Suppressor macrophage treated with lipopolysaccharide for 4 hours (primary cell): ENCODE data around the gene DIRAS3.
"Not testable (repeated sequence)": the region's sequence is repeated elsewhere in the genome, so short reads cannot be mapped to it uniquely, and the experiment has no call there.

ENCODE experiments used
- DNase-seq: peaks from one replicate; pipeline ENCODE4 v3.0.0-alpha.2; 2020

Gene DIRAS3, protein sequence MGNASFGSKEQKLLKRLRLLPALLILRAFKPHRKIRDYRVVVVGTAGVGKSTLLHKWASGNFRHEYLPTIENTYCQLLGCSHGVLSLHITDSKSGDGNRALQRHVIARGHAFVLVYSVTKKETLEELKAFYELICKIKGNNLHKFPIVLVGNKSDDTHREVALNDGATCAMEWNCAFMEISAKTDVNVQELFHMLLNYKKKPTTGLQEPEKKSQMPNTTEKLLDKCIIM

DNA sequence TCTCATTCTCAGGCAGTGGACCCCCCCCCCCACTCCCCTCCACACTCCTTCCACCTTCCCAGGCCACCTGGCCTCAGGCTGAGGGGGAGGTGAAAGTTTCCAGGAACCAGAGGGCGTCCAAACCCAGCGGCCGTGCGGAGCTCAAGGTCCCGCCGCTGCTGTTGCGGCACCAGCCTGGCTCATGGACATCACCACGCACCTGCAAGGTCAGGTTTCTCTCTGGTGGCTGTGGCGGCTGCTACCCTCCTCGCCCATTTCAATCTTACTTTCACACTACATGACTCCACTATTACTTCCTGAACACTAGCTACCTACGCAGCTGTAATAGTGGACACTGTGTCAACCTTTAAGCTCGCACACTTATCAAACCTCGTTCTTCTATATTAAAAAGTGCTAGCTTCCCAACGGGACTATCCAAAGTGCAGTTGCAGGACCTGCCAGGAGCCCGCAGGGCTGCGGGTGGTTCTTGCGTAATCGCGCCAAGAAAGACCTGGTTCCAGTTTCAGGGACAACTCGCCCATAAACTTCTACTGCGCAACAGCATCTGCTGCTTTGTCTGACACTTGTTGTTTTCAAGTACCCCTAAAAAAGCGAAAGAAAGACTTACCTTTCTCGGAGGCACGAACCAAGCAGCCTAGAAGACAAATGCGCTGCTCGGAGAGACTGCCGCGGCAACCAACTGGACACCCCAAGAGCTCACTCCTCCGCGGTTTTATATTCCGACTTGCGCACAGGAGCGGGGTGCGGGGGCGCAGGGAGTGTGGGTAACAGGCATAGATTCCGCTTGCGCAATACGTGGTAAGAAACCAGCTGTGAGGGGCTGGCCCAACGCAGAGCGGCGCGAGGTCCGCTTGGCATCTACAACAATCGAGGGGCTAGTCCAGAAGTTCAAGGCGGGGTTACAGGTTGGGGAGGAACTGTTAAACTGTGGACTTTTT lies at the start of gene DIRAS3:
TSS of gene DIRAS3 (minus strand) at position 687 of the 938 bp plus-strand sequence. CDS start 3,330 bp downstream, outside the sequence.
- peak; percentile 1 for DNase-seq

DNA sequence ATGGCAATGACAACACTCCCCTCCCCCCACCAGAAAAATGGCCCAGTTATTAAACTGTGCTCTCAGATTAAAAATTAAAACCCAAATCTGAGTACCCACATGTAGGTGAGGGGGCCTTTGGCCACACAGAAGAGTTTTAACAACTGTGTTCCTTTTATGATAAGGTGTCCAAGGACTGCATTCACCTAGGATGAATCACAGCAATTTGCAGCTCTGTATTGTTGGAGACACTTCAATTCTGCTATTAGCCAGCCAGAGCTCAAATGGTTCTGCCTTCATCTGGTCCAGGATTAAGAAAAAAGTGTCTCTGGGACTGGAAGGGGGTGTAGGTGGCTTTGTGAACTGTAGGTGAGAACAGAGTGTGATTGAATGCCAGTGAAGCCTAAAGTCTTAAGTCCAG lies 43.3 kb upstream of the DIRAS3 start:
- DNase-seq = no peak

DNA sequence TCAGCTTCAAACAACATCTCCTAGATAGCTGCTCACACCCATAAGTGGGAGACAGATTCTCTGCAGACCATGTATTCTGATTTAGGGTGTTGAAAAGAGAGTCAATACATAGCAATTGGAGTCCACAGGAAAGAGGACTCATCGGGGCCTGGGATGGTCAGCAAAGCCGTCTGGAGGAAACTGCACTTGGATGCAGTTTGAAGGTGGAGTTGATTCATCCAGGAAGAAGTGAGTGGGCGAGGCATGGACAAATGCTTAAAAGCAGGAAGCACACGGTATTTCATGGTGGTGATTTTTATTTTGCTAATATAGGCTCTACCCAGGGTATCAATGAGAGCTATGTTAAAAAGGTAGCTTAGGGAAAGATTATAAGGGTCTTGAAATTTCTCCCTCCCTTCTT lies 36.8 kb upstream of the DIRAS3 start:
- no peak for DNase-seq

DNA sequence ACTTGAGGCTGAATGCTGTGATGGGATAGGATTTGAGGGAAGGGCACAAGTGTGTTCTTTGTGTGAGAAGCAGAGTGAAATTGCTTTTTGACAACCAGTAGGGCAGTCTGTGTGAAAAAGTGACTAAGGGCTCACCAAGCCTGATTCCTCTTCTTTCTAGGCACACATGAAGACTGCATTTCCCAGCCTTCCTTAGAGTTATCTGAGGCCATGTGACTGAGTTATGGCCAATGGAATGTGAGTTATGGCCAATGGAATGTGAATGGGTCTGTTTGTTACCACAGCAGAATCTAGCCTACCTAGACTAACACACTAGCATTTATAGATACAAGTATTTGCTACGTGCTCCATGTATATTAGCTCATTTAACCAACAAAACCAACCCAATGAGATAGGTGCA lies 35.3 kb upstream of the DIRAS3 start:
- DNase-seq = no peak

DNA sequence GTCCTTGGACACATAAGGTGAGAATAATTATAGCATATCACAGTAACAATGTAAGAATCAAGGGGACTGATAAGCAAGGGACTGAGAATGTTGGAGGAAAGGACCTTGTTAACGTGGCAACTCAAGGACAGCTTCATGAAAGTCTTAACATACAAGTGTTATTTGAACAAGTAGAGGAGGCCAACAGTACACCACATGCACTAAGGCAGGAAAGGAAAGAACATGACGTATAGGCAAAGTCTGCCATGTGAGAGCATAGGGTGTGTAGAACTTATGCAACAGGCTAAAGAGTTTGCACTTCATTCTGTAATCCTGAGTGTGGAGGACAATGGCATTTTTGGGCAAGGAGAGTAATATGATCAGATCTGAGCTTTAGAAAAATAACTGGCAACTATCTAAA lies 33.3 kb upstream of the DIRAS3 start:
- no peak for DNase-seq

DNA sequence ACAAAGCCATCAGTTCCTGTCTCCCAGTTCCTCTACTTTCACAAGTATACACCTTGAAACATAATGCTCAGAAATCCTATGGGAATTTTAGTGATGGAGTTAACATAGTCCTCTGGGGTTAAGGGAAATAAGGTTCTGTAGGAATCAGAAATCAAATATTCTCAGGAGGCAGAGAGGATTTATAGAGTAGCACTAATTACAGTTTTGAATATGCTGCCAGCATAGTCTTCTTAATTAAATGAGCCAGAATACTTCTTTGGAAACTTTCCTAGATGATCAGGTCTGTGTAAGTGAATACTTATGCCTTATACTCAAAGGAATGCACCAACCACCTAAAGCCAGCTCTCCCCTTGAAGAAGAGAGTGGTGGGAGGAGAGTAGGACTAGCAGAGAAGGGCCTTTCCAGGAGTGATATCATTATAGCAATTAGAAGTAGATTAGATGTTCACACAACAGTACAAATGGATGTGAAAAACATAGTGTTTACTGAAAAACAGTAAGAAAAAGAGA lies 31.4 kb upstream of the DIRAS3 start:
- no peak for DNase-seq

DNA sequence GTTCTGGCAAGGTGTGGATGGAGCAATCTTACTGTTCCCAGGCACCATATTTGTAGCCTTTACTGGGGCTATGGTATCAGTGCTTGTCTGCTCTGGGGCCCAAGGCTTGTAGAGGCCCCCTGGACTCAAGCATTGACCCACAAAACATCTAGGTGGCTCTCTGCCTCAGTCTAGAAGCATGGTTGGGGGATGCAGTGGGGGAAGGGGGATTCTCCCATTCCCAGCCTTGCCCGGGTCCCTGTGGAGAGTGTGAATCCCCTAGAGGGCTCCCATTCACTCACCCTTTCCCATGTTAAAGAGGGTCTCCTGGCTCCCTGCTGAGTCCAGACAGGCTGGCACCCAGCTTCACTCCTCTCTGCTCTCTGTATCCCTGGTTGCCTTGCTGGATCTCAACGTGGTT lies 28.2 kb upstream of the DIRAS3 start:
- no peak for DNase-seq

DNA sequence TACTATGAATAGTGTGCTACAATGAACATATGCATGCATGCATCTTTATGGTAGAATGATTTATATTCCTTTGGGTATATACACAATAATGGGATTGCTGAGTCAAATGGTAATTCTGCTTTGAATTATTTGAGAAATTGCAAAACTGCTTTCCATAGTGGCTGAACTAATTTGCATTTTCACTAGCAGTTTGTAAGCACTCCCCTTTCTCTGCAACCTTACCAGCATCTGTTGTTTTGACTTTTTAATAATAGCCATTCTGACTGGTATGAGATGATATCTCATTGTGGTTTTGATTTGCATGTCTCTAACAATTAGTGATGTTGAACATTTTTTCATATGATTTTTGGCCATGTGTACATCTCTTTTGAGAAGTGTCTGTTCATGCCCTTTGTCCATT lies 24.0 kb upstream of the DIRAS3 start:
- no peak for DNase-seq

DNA sequence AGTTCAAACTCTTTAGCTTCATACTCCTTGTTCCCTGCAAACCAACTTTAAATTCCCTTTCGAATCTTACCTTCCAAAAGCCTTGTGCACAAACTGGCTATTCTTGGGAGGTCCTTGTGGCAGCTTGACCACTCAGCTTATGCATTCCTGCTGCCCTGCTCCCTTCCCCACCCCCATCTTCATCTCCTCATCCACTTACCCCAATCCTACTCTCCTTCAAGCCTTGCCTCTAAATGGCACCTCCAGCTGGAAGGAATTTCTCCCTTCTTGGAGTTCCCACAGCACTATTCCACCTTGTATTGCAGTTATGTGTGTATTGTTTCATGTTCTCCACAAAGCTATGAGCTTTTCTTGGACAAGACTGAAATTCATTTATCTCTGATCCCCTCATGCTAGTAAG lies 15.3 kb upstream of the DIRAS3 start:
- no peak for DNase-seq

DNA sequence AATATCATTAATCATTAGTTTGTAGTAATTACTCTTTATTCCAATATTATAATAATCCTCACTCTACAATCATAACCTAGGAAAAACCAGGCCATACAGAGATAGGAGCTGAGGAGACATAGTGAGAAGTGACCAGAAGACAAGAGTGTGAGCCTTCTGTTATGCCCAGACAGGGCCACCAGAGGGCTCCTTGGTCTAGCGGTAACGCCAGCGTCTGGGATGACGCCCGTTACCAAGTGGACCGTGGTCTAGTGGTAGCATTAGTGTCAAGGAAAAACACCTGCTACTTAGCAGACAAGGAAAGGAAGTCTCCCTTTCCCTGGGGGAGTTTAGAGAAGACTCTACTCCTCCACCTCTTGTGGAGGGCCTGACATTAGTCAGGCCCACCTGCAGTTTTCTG lies 7.6 kb upstream of the DIRAS3 start:
- not testable (repeated sequence) for DNase-seq

DNA sequence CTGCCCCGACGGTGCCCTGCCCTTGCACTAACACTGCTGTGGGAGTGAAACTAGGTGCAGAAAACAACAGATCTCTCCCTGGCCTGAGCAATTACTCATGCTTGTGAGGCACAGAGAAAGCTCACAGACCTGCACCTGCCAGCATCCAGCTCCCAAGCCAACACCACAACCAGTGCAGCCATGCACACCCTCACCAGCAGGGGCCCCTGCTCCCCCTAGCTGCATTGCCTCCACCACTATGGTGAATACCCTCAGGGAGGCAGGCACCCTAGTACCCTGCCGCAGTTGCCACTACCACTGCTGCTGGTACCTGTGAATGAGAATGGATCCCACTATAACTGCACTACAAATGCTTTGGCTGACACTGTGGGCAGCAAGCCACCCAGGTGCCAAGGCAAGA lies 7.1 kb upstream of the DIRAS3 start:
- no peak for DNase-seq

DNA sequence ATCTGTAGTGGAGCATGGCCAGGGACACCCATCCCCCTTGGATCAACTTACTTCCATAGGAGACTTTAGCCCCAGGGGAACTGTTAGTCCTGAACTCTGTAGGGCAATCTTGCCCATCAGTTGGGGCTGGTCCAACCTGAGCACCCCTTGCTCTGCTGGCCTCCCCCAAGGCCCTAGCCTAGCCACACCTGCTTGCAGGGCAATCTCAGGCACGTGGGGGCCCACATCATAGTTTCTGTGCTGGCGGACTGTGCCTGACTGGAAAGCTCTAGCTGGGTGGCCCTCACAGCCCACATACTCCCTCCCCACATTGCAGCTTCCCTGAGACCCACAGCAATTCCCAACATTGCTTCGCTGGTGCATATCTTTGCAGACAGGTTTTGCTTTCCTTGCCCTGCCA lies 6.6 kb upstream of the DIRAS3 start:
- no peak for DNase-seq

DNA sequence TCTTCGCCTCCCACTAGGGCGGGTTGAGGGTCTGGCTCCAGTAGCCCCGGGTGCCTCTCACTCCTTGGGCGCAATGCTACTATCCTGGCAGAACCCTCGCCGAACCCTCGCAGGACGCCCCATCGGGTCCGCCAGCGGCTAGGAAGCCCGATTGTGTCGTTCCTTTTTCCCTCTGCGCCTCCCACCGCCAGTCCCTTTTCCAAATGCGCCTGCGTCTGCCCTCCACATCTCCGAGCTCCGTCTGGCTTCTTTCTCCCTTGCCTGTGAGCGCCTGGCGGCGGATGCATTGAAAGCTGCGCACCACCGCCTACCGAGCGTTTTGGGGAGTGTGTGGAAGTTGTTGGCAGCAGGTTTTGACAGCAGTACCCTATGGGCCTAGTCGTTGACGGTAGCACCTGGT lies 1.0 kb upstream of the DIRAS3 start:
- no peak for DNase-seq

DNA sequence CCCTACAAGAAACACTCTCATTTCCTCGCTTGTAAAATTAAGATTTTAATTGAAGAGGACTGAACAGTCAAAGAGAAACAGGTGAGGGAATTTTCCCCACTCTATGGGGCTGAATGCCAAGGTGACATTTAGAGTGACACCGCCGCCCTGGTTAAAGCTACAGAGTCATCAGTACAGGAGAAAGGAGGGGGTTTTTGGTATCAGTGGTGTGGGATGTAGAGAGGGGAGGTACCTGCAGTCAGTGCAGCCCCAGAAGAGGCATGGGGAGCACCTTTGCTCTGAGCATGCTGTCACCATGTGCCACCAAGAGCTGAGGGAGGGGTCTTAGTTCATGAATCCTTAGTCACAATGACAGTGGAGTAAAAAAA lies 2.8 kb downstream of the DIRAS3 start:
- DNase-seq = no peak

DNA sequence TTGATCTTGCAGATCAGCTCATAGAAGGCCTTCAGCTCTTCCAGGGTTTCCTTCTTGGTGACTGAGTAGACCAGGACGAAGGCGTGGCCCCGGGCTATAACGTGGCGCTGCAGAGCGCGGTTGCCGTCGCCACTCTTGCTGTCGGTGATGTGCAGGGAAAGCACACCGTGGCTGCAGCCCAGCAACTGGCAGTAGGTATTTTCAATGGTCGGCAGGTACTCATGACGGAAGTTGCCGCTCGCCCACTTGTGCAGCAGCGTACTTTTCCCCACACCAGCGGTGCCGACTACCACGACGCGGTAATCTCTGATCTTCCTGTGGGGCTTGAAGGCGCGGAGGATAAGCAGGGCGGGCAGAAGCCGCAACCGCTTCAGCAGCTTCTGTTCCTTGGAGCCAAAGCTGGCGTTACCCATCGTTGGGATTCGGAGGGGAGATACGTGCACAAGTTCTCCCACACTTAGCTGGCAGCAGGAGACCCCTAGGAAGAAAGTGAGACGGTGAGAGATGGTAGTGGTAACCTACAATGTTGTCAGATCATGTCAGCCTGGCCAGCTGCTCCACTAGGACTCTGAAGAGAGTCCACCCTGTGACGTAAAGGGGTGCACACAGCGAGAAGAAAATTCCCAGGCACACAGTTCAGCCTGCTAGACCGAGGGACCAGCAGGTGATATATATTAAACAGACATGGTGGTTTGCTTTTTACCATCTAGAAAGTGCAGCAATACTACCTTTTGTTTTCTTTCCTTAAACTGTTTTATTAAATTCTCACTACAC lies 3.4 kb downstream of the DIRAS3 start:
- DNase-seq = no peak

DNA sequence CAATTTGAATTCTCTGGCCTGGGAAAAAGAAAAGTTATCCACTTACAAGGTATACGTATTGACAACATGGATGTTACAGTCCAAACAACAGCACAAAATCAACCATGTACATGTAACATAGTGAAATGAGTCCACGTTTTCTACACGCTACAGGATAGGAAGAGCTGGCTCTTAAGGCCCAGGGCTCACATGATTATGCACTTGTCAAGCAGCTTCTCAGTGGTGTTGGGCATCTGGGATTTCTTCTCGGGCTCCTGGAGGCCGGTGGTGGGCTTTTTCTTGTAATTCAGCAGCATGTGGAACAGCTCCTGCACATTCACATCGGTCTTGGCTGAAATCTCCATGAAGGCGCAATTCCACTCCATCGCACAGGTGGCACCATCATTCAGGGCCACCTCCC lies 4.0 kb downstream of the DIRAS3 start:
- no peak for DNase-seq

DNA sequence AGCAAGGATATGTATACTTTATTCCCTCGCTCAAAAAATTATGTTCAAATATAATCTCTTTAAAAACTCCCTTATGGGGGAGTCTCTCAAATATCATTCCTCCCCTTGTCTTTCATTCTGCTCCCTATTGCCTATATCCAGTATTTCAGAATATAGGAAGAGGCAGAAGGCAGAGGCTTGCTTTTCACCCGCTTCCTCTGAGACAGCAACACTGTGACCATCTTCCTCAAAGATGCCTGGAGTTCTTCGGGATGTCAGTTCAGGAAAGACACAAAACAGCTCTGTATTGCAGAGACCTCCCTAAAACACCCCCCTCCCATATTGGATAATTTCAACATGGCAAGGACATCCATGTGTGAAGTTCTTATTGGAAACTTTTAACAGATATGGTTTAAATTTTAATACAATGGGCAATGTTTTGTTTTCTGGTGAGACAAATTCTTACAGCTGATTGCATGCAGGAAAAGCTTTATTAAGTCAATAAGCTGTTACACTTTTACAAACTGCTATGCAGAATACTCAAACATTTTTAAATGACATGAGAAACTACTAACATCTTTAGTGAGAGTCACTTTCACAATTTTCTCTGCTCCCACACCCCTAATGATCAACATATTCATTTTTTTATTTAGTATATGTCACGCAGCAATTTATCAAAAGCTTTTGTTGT lies 4.8 kb downstream of the DIRAS3 start:
- DNase-seq = no peak

DNA sequence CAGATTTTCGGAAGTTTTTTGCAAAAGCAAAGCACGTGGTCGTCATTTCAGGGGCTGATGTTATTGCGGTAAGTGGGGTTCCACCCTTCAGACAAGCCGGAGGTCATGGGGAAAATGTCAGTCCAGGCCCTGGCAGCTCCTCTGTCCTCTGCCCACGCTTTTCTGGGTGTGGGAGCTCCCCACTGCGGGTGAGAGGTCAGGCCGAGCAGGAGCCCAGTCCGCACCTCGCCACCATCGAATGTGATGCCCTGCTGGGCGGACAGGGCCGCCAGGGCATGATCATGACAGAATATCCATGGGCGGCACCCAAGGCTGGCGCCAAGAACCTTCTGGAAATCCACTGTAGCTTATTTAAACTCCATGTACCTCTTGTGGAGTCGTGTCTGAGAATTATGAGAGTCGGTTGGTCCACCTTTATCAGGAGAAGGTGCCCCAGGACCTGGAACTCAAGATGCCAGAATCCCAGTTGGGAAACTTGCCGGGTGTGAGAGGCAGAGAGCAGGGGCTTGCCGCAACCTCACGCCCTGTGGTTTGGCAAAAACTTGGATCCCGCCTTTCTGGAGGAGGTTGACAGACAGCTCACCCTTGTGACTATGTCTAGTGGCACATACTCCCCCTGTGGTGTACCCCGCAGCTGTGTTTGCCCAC lies 6.9 kb downstream of the DIRAS3 start:
- no peak for DNase-seq

DNA sequence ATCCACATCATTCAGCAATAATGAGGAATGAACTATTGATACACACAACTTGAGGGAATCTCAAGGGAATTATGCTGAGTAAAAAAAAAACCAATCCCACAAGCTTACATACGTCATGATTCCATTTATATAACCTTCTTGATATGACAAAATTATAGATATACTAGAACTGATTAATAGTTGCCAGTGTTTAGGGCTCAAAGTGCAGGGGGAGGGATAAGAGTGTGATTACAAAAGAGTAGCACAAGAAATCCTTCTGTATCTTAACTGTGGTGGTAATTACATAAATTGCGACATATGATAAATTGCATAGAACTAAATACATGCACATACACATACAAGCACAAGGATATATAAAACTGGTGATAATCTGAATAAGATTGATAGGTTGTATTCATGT lies 13.5 kb downstream of the DIRAS3 start:
- DNase-seq = no peak

DNA sequence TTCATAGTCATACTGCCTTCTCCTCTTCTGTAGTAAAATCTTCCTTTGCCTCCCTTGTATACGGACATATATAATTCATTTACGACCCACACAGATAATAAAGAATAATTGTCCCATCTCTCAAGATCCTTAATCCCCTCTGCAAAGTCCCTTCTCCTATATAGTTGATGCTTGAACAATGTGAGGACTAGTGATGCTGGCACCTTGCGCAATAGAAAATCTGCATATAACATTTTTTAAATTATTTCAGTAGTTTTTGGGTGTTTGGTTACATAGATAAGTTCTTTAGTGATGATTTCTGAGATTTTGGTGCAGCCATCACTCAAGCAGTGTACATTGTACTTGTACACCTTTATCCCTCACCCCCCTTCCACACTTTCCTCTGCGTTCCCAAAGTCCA lies 21.0 kb downstream of the DIRAS3 start:
- DNase-seq = no peak

DNA sequence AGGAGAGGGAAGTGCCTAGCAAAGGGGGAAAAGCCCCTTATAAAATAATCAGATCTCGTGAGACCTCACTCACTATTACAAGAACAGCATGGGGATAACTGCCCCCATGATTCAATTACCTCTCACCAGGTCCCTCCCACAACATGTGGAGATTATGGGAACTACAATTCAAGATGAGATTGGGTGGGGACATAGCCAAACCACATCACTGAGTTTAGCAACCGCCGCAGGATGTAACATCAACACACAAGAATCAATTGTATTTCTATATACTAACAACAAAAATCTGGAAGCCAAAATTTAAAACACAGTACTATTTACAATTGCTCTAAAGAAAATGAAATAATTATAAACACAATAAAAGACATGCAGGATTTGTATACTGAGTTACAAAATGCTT lies 21.9 kb downstream of the DIRAS3 start:
- DNase-seq = no peak

DNA sequence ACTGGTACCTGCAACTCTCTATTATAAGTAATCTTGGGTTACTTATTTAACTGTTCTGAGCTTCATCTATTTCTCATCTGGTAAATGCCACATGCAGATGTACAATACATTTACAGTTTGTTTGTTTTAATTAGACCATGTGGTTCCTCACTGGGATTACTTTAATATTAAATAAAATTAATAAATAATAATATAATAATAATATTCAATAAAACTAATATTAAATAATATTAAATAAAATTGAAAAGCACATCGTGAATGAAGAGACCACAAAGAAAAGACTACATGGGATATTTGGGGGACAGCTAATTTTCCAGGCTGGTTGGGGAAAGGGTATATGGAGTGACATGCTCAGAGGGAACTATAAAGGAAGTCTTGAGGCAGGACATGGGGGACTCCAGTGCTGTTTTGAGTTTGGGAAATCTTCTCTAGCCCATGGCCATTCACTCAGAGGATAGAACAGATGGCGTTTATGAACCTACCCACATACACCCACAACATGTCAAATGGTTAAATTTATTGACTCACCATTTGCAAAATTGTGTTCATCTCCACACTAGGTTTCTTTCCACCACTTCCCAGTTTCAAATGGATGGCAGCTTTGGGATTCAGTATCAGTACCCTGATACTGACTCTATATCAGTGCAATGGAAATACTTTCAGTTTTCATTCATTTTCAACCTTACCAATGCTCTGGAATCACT lies 25.6 kb downstream of the DIRAS3 start:
- no peak for DNase-seq
